Heart right ventricle (tissue), 16 donors: ENCODE measurements around the gene GRIN2C. TPM values are rescaled to one million over a fixed set of nuclear protein-coding genes. Genes with fewer than 3 reads are reported as not detected.

Experiments
- ATAC-seq, 8 donors: fragments of 200-7000 bp; cut with Tn5 transposase; one replicate each; pipeline ENCODE4 v1.9.1; 2020; ENCODE audit warnings: mild to moderate bottlenecking in 8 of 8, moderate library complexity in 8 of 8, moderate number of reproducible peaks in 1 of 8
- DNase-seq, 2 donors: peaks; one replicate each; pipeline ENCODE4 v3.0.0-alpha.2; 2020
- H3K27ac ChIP-seq, 10 donors: fragments of 200-600 bp; sonication (generic) in 2 of 10; one replicate each; pipeline versions ENCODE4 v1.5.0 to v1.8.0; 2020 to 2022; ENCODE audit warnings: mild to moderate bottlenecking in 3 of 10
- H3K27me3 ChIP-seq, 7 donors: fragments of 200-600 bp; one replicate each; pipeline ENCODE4 v1.8.0; 2021 to 2022; ENCODE audit warnings: mild to moderate bottlenecking in 2 of 7
- H3K36me3 ChIP-seq, 9 donors: fragments of 200-600 bp; sonication (generic) in 1 of 9; one replicate each; pipeline versions ENCODE4 v1.5.0 to v1.8.0; 2020 to 2022; ENCODE audit warnings: mild to moderate bottlenecking in 2 of 9
- H3K4me1 ChIP-seq, 9 donors: fragments of 200-600 bp; sonication (generic) in 1 of 9; one replicate each; pipeline versions ENCODE4 v1.5.0 to v1.8.0; 2020 to 2022; ENCODE audit warnings: mild to moderate bottlenecking in 4 of 9
- H3K4me3 ChIP-seq, 10 donors: fragments of 200-600 bp; sonication (generic) in 2 of 10; one replicate each; pipeline versions ENCODE4 v1.5.0 to v1.8.0; 2020 to 2022; ENCODE audit warnings: mild to moderate bottlenecking in 7 of 10, moderate library complexity in 2 of 10
- H3K9me3 ChIP-seq, 11 donors: fragments of 200-600 bp in 10 of 11; sonication (generic) in 2 of 11; one replicate each; pipeline versions ENCODE4 v1.5.0 to v1.8.0; 2013 to 2022; ENCODE audit warnings: mild to moderate bottlenecking in 2 of 11, control low read depth in 1 of 11, moderate library complexity in 1 of 11
- CTCF ChIP-seq, 9 donors: fragments of 200-600 bp; sonication (generic) in 2 of 9; IDR thresholded peaks; one replicate each; pipeline versions ENCODE4 v1.5.0 to v1.8.0; 2021 to 2022; ENCODE audit warnings: antibody characterized with exemption in 9 of 9, mild to moderate bottlenecking in 5 of 9, moderate library complexity in 1 of 9
- WGBS, 2 donors: extraction: QIAGEN DNeasy Blood & Tissue Kit; methylation state at CpG; one replicate each; pipeline ENCODE4 v1.1.7; 2013; ENCODE audit warnings: inconsistent platforms in 1 of 2; 5-methylcytosine and 5-hydroxymethylcytosine counted together
- intact Hi-C, 10 donors: fragments of 100-400 bp; cut with DNase I; formaldehyde crosslinking; loops; one replicate each; pipeline versions ENCODE4 v1.11.1 to v1.14.2; 2022
- polyA plus RNA-seq, 2 donors: library from polyadenylated mRNA; stranded (reverse); fragments of 200-250 nt; gene quantifications; one replicate each; pipeline ENCODE4 v1.2.3, GENCODE V29; 2013
- total RNA-seq, 10 donors: library from RNA; stranded (reverse); fragmentation: NEBNext Ultra II Directional in 3 of 10; extraction: Animal tissue kit (Norgen Biotek cat#: 25700) in 3 of 10; gene quantifications; one replicate each; pipeline versions ENCODE4 v1.2.1 to v1.2.4, GENCODE V29; 2021 to 2023
- donor health status: Arrhythmogenic right ventricular cardiomyopathy.
- donor health status: ischemic (EF 13 %, LVEDD 7.1; RV severe dilation, severe dysfunction).
- donor health status: healthy with polysubstance abuse.
- donor health status: DM: no; HTN: yes; CAD: no.
- donor health status: DM: no; HTN: no; CAD: no.
- donor health status: ischemic (EF 25% LVEDD 6.9; RV normal size, moderate dysfunction).
- donor health status: ischemic (EF 25% LVEDD 5.7; RV mildly dilated, moderate dysfunction).
- donor health status: healthy.
- donor health status: DM: yes; HTN: yes; CAD: no.
- donor health status: Ischemic cardiomyopathy.
- donor health status: ischemic (EF 35%, LVEDD 5.7; RV mildly dilated, moderate dysfunction).
- donor health status: nonischemic (EF 11% LVEDD 7.7; RV severe dilation, severe dysfunction).
- donor health status: DM: yes; HTN: yes; CAD: no.
- donor health status: PGD.
- donor health status: ischemic (EF 29% LVEDD 5.4; RV normal size, mild dysfunction).
- donor health status: nonischemic (EF 23%, LVEDD 6.1; RV moderate dilation, normal function).

The GRIN2C gene
- total and polyA plus RNA-seq, 12 donors = 0.13 to 0.66 (median 0.31) TPM

GRCh38 chr17:74808714-74809430 lies 50.8 kb downstream of the GRIN2C start:
- Histone ChIP-seq H3K4me3 (no peak overlapping the region), H3K9me3 (no peaks in the 10 kb centered on the region), H3K27me3 (no peaks in the 10 kb centered on the region), H3K4me1 (peaks cover 0 to 48% (median 11%) of the 10 kb centered on the region in 9 donors), H3K27ac (no peak overlapping the region), H3K36me3 (peaks cover 0 to 30% (median 0%) of the 10 kb centered on the region in 9 donors)
- DNase-seq = no peak
- intact Hi-C loops = no loop called here
- no peak for TF ChIP-seq CTCF (IDR thresholded peaks at IDR 0.05)
- 86 to 90% methylated on average over 17 of the region's 17 CpGs for WGBS, 2 donors
- no peak for ATAC-seq

- Histone ChIP-seq H3K36me3 (peaks cover 0 to 39% (median 0%) of the 10 kb centered on the region in 9 donors), H3K4me3 (no peak overlapping the region), H3K4me1 (peaks cover 0 to 43% (median 11%) of the 10 kb centered on the region in 9 donors), H3K27ac (no peak overlapping the region), H3K9me3 (no peaks in the 10 kb centered on the region), H3K27me3 (no peaks in the 10 kb centered on the region)
- DNase-seq = no peak
- intact Hi-C loops = no loop called here
- no peak for ATAC-seq
- TF ChIP-seq CTCF (IDR thresholded peaks at IDR 0.05) = no peak
- 73 to 81% methylated on average over 6 of the region's 6 CpGs for WGBS, 2 donors
These were observed 51.8 kb downstream of the GRIN2C start for GRCh38 chr17:74807925-74808324.

GRCh38 chr17:74807441-74807840 lies 52.2 kb downstream of the GRIN2C start:
- Histone ChIP-seq H3K4me1 (peaks cover 0 to 38% (median 11%) of the 10 kb centered on the region in 9 donors), H3K27me3 (no peaks in the 10 kb centered on the region), H3K9me3 (no peaks in the 10 kb centered on the region), H3K36me3 (peaks cover 0 to 39% (median 0%) of the 10 kb centered on the region in 9 donors), H3K27ac (no peak overlapping the region), H3K4me3 (no peak overlapping the region)
- no peak for DNase-seq
- intact Hi-C loops = no loop called here
- no peak for ATAC-seq
- 91 to 94% methylated on average over 13 of the region's 13 CpGs for WGBS, 2 donors
- TF ChIP-seq CTCF (IDR thresholded peaks at IDR 0.05) = no peak

GRCh38 chr17:74806334-74806733 lies 53.4 kb downstream of the GRIN2C start:
- no peak for DNase-seq
- Histone ChIP-seq H3K27me3 (no peaks in the 10 kb centered on the region), H3K9me3 (no peaks in the 10 kb centered on the region), H3K27ac (no peak overlapping the region), H3K36me3 (peaks cover 0 to 44% (median 0%) of the 10 kb centered on the region in 9 donors), H3K4me3 (no peak overlapping the region), H3K4me1 (peaks cover 0 to 27% (median 7%) of the 10 kb centered on the region in 9 donors)
- ATAC-seq = no peak
- intact Hi-C loops = no loop called here
- WGBS, 2 donors = 88 to 93% methylated on average over 10 of the region's 10 CpGs
- TF ChIP-seq CTCF (IDR thresholded peaks at IDR 0.05) = no peak
